IgD-negative memory B cell (primary cell): ENCODE measurements around the gene OR6P1. TPM values are rescaled to one million over a fixed set of nuclear protein-coding genes. Genes with fewer than 3 reads are reported as not detected.
A peak's percentile ranks its signal among the peaks of the same experiment; 100 is the strongest.

Source experiments
- H3K27ac Mint-ChIP-seq, 3 donors: one replicate each; pipeline ENCODE4 v1.8.0; 2020 to 2022; ENCODE audit warnings: mild to moderate bottlenecking in 3 of 3, mixed read lengths in 3 of 3, moderate library complexity in 1 of 3
- H3K27me3 Mint-ChIP-seq: one replicate; pipeline ENCODE4 v1.8.0; 2021; ENCODE audit warnings: mixed read lengths
- H3K36me3 Mint-ChIP-seq: one replicate; pipeline ENCODE4 v1.8.0; 2020; ENCODE audit warnings: mild to moderate bottlenecking, mixed read lengths
- H3K4me1 Mint-ChIP-seq, 3 donors: one replicate each; pipeline ENCODE4 v1.8.0; 2020 to 2022; ENCODE audit warnings: mixed read lengths in 3 of 3, mild to moderate bottlenecking in 1 of 3
- H3K4me3 Mint-ChIP-seq, 4 donors: one replicate each; pipeline ENCODE4 v1.8.0; 2020 to 2022; ENCODE audit warnings: mild to moderate bottlenecking in 4 of 4, mixed read lengths in 4 of 4, moderate library complexity in 3 of 4
- H3K9me3 Mint-ChIP-seq, 3 donors: one replicate each; pipeline ENCODE4 v1.8.0; 2020 to 2021; ENCODE audit warnings: mixed read lengths in 3 of 3, mild to moderate bottlenecking in 1 of 3
- polyA plus RNA-seq: library from polyadenylated mRNA; unstranded; fragments of 300-500 nt; fragmentation: Illumina TruSeq; gene quantifications from one replicate; pipeline ENCODE4 v1.2.3, GENCODE V29; 2021

The OR6P1 gene
- polyA plus RNA-seq, 1 donor from 2014 or later = not detected

DNA sequence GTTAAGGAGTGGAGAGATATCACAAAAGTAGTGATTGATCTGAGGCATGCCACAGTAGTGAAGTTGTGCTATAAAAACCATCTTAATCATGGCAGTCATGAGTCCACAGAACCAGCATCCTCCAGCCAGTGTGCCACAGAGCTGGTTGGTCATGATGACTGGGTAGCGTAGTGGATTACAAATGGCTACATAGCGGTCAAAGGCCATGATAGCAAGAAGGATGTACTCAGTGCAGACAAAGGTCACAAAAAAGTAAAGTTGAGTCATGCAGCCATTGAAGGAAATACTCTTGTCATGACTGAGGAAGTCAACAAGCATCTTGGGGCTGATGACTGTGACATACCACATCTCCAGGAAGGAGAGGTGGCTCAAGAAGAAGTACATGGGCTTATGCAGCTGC, 22.8 kb downstream of the OR6P1 start:
- Mint-ChIP-seq H3K27me3 (peaks cover 17% of the 10 kb centered on the region), H3K9me3 (peaks cover 0 to 4% (median 0%) of the 10 kb centered on the region in 3 donors), H3K4me1 (no peaks in the 10 kb centered on the region), H3K27ac (no peak overlapping the region), H3K4me3 (no peak overlapping the region), H3K36me3 (peaks cover 2% of the 10 kb centered on the region)

DNA sequence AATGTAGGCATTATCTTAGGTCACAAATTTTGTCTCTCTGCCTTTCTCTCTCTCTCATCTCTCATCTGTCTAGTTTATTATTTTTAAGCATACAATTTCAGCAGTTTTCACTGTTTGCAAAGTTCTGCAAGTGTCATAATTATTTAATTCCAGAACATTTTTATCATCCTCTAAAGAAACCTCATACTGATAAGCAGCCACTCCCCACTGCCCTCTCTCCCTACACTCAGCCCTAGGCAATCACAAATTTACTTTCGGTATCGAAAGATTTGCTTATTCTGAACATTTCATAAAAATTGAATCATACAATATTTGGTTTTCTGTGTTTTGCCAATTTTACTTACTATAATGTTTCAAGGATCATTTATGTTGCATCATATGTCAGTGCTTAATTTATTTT, 32.8 kb downstream of the OR6P1 start:
- no peaks in the 10 kb centered on the region for H3K27me3 Mint-ChIP-seq

DNA sequence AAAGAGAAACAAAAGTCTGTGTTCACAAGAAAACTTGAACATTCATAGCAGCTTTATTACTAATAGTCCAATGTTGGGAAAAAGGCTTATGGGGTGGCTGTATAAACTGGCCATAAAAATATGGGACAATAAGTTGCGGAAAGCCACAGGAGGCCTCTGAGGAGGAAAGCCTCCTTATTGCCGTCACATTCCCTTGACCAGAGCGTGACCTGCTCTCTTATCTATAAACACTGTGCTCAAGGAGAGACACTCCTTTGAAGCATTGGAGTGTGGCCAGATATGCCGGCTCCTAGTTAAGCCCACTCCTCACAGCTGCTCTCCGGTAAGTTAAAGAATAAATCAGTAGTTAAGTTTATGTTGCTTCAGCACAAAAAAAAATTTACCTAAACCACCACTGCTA, 35.9 kb downstream of the OR6P1 start:
- H3K27me3 Mint-ChIP-seq = no peaks in the 10 kb centered on the region
- no peaks in the 10 kb centered on the region for H3K9me3 Mint-ChIP-seq
- H3K36me3 Mint-ChIP-seq = no peaks in the 10 kb centered on the region
- no peak overlapping the region for H3K4me3 Mint-ChIP-seq
- H3K4me1 Mint-ChIP-seq = peaks cover 0 to 1% (median 1%) of the 10 kb centered on the region in 3 donors
- no peak overlapping the region for H3K27ac Mint-ChIP-seq

More for the DNA sequence above, 32.8 kb downstream of the OR6P1 start:
- Mint-ChIP-seq H3K27ac (peak overlapping the region in 1 of 3 donors; percentile 28), H3K4me3 (no peak overlapping the region), H3K36me3 (no peaks in the 10 kb centered on the region), H3K9me3 (no peaks in the 10 kb centered on the region), H3K4me1 (peaks cover 0 to 1% (median 1%) of the 10 kb centered on the region in 3 donors)

DNA sequence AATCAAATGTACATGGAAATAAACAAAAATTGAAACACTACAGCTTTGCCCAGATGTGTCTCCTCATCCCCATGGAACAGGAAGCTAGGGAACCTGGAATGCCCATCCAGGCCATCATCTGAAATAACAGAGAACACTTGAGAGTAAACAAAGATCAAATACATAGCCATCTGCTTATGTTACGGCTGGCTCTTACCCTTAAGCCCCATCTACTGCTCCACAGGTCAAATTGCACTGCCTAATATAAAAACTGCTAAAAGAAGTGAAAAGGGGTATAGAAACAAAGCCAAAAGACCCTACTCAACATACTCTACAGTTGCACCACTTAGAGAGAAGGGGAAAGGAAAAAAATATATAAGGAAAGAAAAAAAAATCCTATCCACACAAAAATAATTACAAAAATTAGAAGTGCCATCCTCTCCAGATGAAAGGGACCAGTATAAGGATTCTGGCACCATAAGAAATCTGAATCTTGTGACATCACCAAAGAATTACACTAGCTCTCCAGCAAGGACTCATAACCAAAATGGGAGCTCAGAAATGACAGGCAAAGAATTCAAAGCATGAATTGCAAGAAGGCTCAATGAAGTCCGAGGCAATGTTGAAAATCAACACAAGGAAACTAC, 43.1 kb downstream of the OR6P1 start:
- peaks cover 0 to 15% (median 1%) of the 10 kb centered on the region in 3 donors for H3K9me3 Mint-ChIP-seq
- H3K27me3 Mint-ChIP-seq = peaks cover 4% of the 10 kb centered on the region
- no peak overlapping the region for H3K4me3 Mint-ChIP-seq

DNA sequence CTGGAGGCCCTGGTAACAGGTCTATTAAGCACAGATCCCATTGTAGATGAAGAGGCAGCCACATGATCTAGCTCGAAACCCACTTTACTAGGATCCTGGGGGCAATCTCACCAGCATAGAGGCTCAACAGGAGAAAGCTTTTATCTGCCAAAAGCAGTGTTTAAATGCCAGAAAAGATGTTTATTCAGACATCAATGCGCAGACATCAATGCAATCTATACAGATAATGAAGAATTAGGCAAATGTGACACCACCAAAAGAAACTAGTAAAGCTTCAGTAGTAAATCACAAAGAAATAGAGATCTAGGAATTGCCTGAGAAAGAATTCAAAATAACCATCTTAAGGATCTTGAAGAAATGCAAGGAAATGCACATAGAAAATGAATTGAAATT, 48.7 kb downstream of the OR6P1 start:
- Mint-ChIP-seq H3K9me3 (peaks cover 0 to 7% (median 0%) of the 10 kb centered on the region in 3 donors), H3K4me3 (no peak overlapping the region), H3K27me3 (peaks cover 8% of the 10 kb centered on the region), H3K27ac (no peak overlapping the region), H3K4me1 (no peaks in the 10 kb centered on the region), H3K36me3 (no peaks in the 10 kb centered on the region)

More for the DNA sequence above, 43.1 kb downstream of the OR6P1 start:
- Mint-ChIP-seq H3K4me1 (no peaks in the 10 kb centered on the region), H3K36me3 (no peaks in the 10 kb centered on the region), H3K27ac (no peak overlapping the region)

DNA sequence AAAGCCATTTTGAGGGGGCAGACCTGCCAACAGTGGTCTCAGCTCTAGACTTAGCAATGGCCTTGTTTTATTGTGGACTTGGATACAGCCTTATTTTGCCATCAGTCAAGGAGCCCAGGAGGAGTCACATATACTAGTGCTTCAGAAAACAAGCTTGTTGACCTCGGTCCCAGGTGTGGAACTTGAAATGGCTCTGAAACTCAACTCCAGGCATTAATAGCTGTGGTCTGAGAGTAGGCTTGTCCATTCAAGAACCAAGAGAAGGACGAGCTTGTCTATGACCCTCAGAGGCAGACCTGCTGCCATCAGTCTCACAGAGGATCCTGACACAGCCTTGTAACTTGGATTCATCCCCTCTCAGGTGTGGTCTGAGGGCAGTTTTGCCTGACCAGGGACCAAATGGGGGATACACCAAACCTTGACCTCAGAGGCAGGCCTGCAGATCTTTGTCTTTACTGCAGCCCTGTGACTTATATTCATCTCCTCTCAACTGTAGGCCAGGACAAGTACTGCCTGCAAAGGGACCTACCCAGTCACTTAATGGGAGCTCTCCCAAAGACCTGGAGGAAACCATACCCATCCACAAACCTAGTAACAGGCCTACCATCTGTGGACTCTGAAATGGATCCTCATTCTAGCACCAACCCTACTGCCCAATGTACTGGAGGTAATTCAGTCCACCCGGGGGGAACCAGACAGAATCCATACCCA, 49.3 kb downstream of the OR6P1 start:
- Mint-ChIP-seq H3K36me3 (no peaks in the 10 kb centered on the region), H3K9me3 (peaks cover 0 to 4% (median 0%) of the 10 kb centered on the region in 3 donors), H3K4me3 (no peak overlapping the region), H3K4me1 (no peaks in the 10 kb centered on the region), H3K27me3 (peaks cover 8% of the 10 kb centered on the region), H3K27ac (no peak overlapping the region)

DNA sequence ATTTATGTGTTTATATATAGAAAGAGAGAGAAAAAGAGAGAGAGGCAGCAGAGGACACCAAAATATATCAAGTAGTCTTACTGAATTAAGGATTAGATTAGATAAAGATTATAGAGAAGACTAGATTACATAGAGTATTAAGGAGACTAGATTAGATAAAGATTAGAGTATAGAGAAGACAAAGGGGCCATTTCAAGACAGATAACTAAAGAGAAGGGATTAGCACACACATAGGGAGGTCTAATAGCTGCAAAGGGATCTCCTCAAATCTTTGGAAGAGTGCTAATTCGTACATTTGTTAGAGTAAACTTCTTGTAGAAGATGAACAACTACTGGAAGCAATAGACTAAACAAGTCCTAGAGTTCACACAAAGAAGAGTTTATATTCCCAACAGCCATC, 50.4 kb downstream of the OR6P1 start:
- Mint-ChIP-seq H3K27ac (no peak overlapping the region), H3K4me3 (no peak overlapping the region), H3K27me3 (peaks cover 8% of the 10 kb centered on the region), H3K9me3 (peaks cover 0 to 4% (median 0%) of the 10 kb centered on the region in 3 donors), H3K36me3 (no peaks in the 10 kb centered on the region), H3K4me1 (no peaks in the 10 kb centered on the region)

DNA sequence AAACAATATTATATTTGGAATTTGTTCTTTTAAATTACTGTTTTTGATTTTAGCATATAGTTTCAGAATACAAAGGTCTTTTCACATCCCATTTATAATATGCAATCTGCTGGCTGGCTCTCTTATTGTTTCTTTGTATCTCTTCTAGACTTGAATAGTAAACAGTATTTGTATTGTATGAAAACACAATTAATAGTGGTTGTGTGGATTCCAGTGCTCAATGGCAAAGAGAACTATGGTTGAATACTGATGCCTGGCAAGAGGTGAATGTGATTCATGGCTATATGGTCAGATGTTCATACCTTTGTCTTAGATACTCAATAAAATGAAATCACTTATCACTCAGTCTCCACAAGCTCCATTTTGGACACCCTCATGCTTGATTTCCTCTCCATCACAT, 53.4 kb downstream of the OR6P1 start:
- peaks cover 5% of the 10 kb centered on the region for H3K27me3 Mint-ChIP-seq
- H3K36me3 Mint-ChIP-seq = peaks cover 2% of the 10 kb centered on the region
- H3K4me1 Mint-ChIP-seq = no peaks in the 10 kb centered on the region
- H3K9me3 Mint-ChIP-seq = no peaks in the 10 kb centered on the region
- no peak overlapping the region for H3K27ac Mint-ChIP-seq
- H3K4me3 Mint-ChIP-seq = no peak overlapping the region

Other genes starting within 250 kb of the OR6P1 start
- not detected for gene CD1B, start 239.0 kb downstream of the OR6P1 start, polyA plus RNA-seq
- gene CD1E, start 216.7 kb downstream of the OR6P1 start, polyA plus RNA-seq = not detected
- gene OR10T2, start 171.1 kb downstream of the OR6P1 start, polyA plus RNA-seq = not detected
- not detected for gene OR10K2, start 144.3 kb downstream of the OR6P1 start, polyA plus RNA-seq
- not detected for gene OR10K1, start 108.7 kb downstream of the OR6P1 start, polyA plus RNA-seq
- not detected for gene OR10R2, start 98.4 kb downstream of the OR6P1 start, polyA plus RNA-seq
- gene OR6Y1, start 16.2 kb downstream of the OR6P1 start, polyA plus RNA-seq = not detected
- gene OR10X1, start 9.3 kb upstream of the OR6P1 start, polyA plus RNA-seq = not detected
- not detected for gene OR10Z1, start 34.7 kb upstream of the OR6P1 start, polyA plus RNA-seq
- gene SPTA1, start 116.1 kb upstream of the OR6P1 start, polyA plus RNA-seq = not detected
- gene OR6K2, start 130.1 kb upstream of the OR6P1 start, polyA plus RNA-seq = not detected
- not detected for gene OR6K3, start 150.1 kb upstream of the OR6P1 start, polyA plus RNA-seq
- gene OR6K6, start 184.1 kb upstream of the OR6P1 start, polyA plus RNA-seq = not detected
- not detected for gene OR6N1, start 201.6 kb upstream of the OR6P1 start, polyA plus RNA-seq
- gene OR6N2, start 210.6 kb upstream of the OR6P1 start, polyA plus RNA-seq = not detected